HEK293 (cell line): ENCODE measurements around the gene TNIP3.

ENCODE experiments used
- CTCF ChIA-PET: fragments of 350-600 bp; formaldehyde crosslinking; extraction: SDS; loops from one replicate; lab custom pipeline; 2021; ENCODE audit warnings: antibody characterized with exemption; lab: Yijun Ruan, JAX
- POLR2A ChIA-PET: fragments of 300-600 bp; formaldehyde crosslinking; extraction: SDS; loops from one replicate; lab custom pipeline; 2020; ENCODE audit warnings: antibody characterized with exemption, inconsistent platforms; lab: Yijun Ruan, JAX
- H3K27ac ChIP-seq: fragments of 200-500 bp; sonication (Bioruptor generic); 2 replicates; pipeline ENCODE4 v1.5.1; 2014; ENCODE audit warnings: low read depth, low read length, control low read depth, inconsistent platforms; ENCODE audit errors: extremely low read depth
- H3K36me3 ChIP-seq, 2 experiments: fragments of 200-500 bp in 1 of 2; sonication (Bioruptor generic) in 1 of 2; 1 replicate in 1 of 2; 2 replicates in 1 of 2; pipeline ENCODE4 v1.5.1; 2014 to 2017; ENCODE audit warnings: inconsistent platforms in 2 of 2, low read length in 2 of 2; ENCODE audit not compliant: control insufficient read depth in 2 of 2, insufficient read depth in 1 of 2
- H3K4me1 ChIP-seq: fragments of 200-500 bp; sonication (Bioruptor generic); 2 replicates; pipeline ENCODE4 v1.5.1; 2014; ENCODE audit warnings: mild to moderate bottlenecking, low read length, inconsistent platforms; ENCODE audit not compliant: control insufficient read depth, insufficient read depth
- H3K4me3 ChIP-seq: 2 replicates; pipeline ENCODE4 v1.5.1; 2011; ENCODE audit warnings: low read depth, mild to moderate bottlenecking, control low read depth, low read length, moderate library complexity
- H3K9me3 ChIP-seq: fragments of 200-500 bp; sonication (Bioruptor generic); 2 replicates; pipeline ENCODE4 v1.5.1; 2014; ENCODE audit warnings: low read depth, low read length, inconsistent platforms; ENCODE audit not compliant: control insufficient read depth, insufficient read depth
- BCL11A ChIP-seq: fragments of 450-650 bp; formaldehyde crosslinking; IDR thresholded peaks from 2 replicates; pipeline ENCODE4 v1.5.1; 2016; ENCODE audit warnings: low read depth, missing biosample characterization, missing genetic modification characterization
- BCL6B ChIP-seq: fragments of 450-650 bp; formaldehyde crosslinking; IDR thresholded peaks from 2 replicates; pipeline ENCODE4 v1.5.1; 2017; ENCODE audit warnings: missing biosample characterization, missing genetic modification characterization
- IKZF3 ChIP-seq: fragments of 450-650 bp; IDR thresholded peaks from 2 replicates; pipeline ENCODE4 v1.5.0; 2018; ENCODE audit warnings: missing biosample characterization, mild to moderate bottlenecking, missing genetic modification characterization, moderate library complexity
- INSM2 ChIP-seq: fragments of 450-650 bp; formaldehyde crosslinking; IDR thresholded peaks from 2 replicates; pipeline ENCODE4 v1.5.1; 2016; ENCODE audit warnings: missing biosample characterization, missing genetic modification characterization
- KLF9 ChIP-seq: fragments of 450-650 bp; formaldehyde crosslinking; IDR thresholded peaks from 2 replicates; pipeline ENCODE4 v1.5.1; 2016; ENCODE audit warnings: missing biosample characterization, missing genetic modification characterization, low read depth
- PRDM10 ChIP-seq: fragments of 450-650 bp; formaldehyde crosslinking; IDR thresholded peaks from 2 replicates; pipeline ENCODE4 v1.5.1; 2016; ENCODE audit warnings: missing biosample characterization, missing genetic modification characterization
- SALL2 ChIP-seq: fragments of 450-650 bp; formaldehyde crosslinking; IDR thresholded peaks from 2 replicates; pipeline ENCODE4 v1.5.0; 2017; ENCODE audit warnings: missing biosample characterization, mild to moderate bottlenecking, missing genetic modification characterization, borderline replicate concordance
- ZBTB20 ChIP-seq: fragments of 450-650 bp; formaldehyde crosslinking; IDR thresholded peaks from 2 replicates; pipeline ENCODE4 v1.5.1; 2016; ENCODE audit warnings: missing biosample characterization, missing genetic modification characterization
- ZBTB26 ChIP-seq: fragments of 450-650 bp; formaldehyde crosslinking; optimal IDR thresholded peaks from 2 replicates; pipeline ENCODE3; 2016; ENCODE audit warnings: missing biosample characterization, mild to moderate bottlenecking, missing genetic modification characterization
- ZBTB48 ChIP-seq: fragments of 450-650 bp; formaldehyde crosslinking; IDR thresholded peaks from 2 replicates; pipeline ENCODE4 v1.5.1; 2016; ENCODE audit warnings: missing biosample characterization, missing genetic modification characterization
- ZNF114 ChIP-seq: fragments of 450-650 bp; formaldehyde crosslinking; IDR thresholded peaks from 2 replicates; pipeline ENCODE4 v1.5.0; 2017; ENCODE audit warnings: missing biosample characterization, missing genetic modification characterization
- ZNF132 ChIP-seq: fragments of 450-650 bp; formaldehyde crosslinking; IDR thresholded peaks from 2 replicates; pipeline ENCODE4 v1.5.1; 2017; ENCODE audit warnings: missing biosample characterization, missing genetic modification characterization, borderline replicate concordance
- ZNF140 ChIP-seq: fragments of 450-650 bp; formaldehyde crosslinking; IDR thresholded peaks from 2 replicates; pipeline ENCODE4 v1.5.1; 2016; ENCODE audit warnings: missing biosample characterization, missing genetic modification characterization
- ZNF2 ChIP-seq: fragments of 450-650 bp; formaldehyde crosslinking; IDR thresholded peaks from 2 replicates; pipeline ENCODE4 v1.5.1; 2016; ENCODE audit warnings: missing biosample characterization, missing genetic modification characterization
- ZNF24 ChIP-seq: fragments of 450-650 bp; formaldehyde crosslinking; IDR thresholded peaks from 2 replicates; pipeline ENCODE4 v1.5.1; 2016; ENCODE audit warnings: missing biosample characterization, missing genetic modification characterization
- ZNF292 ChIP-seq: fragments of 450-650 bp; formaldehyde crosslinking; IDR thresholded peaks from 2 replicates; pipeline ENCODE4 v1.5.1; 2016; ENCODE audit warnings: low read depth, missing biosample characterization, missing genetic modification characterization, borderline replicate concordance
- ZNF341 ChIP-seq: fragments of 450-650 bp; formaldehyde crosslinking; IDR thresholded peaks from 2 replicates; pipeline ENCODE4; 2016; ENCODE audit warnings: low read depth, missing biosample characterization, missing genetic modification characterization
- ZNF510 ChIP-seq: fragments of 450-650 bp; formaldehyde crosslinking; IDR thresholded peaks from 2 replicates; pipeline ENCODE4 v1.5.1; 2018; ENCODE audit warnings: mild to moderate bottlenecking, missing genetic modification characterization, missing biosample characterization; ENCODE audit not compliant: insufficient replicate concordance
- ZNF600 ChIP-seq: fragments of 450-650 bp; formaldehyde crosslinking; IDR thresholded peaks from 2 replicates; pipeline ENCODE4 v1.5.1; 2016; ENCODE audit warnings: missing biosample characterization, missing genetic modification characterization
- ZNF660 ChIP-seq: fragments of 450-650 bp; IDR thresholded peaks from 2 replicates; pipeline ENCODE4 v1.5.1; 2018; ENCODE audit warnings: missing biosample characterization, mild to moderate bottlenecking, missing genetic modification characterization
- ZNF677 ChIP-seq: fragments of 450-650 bp; IDR thresholded peaks from 2 replicates; pipeline ENCODE4 v1.5.0; 2018; ENCODE audit warnings: missing biosample characterization, mild to moderate bottlenecking, missing genetic modification characterization, moderate library complexity

TNIP3 gene

GRCh38 chr4:121156822-121157769 is 7.0 kb downstream of the TNIP3 start (continued):
- no peak for TF ChIP-seq BCL6B
- TF ChIP-seq ZBTB26 (tag by site-specific recombination) = peak; percentile 9
- no peak for TF ChIP-seq ZNF510
- peak; percentile 49; the same call in 1 of the 2 replicates for TF ChIP-seq KLF9 (tag by site-specific recombination)
- TF ChIP-seq ZNF600 (tag by site-specific recombination) = 0 out of 2 replicates have a peak, but pooled peaks have one; percentile 53
- TF ChIP-seq ZNF24 = no peak
- 0 out of 2 replicates have a peak, but pooled peaks have one; percentile 15 for TF ChIP-seq IKZF3 (tag by site-specific recombination)
- no peak for TF ChIP-seq ZNF132 (tag by site-specific recombination)
- no peak for TF ChIP-seq ZNF292 (tag by site-specific recombination)
- no peak for TF ChIP-seq ZNF677
- no peak for TF ChIP-seq BCL11A
- TF ChIP-seq ZNF2 (tag by site-specific recombination) = no peak
- TF ChIP-seq SALL2 = no peak
- TF ChIP-seq INSM2 = no peak
- TF ChIP-seq ZNF341 = no peak
- TF ChIP-seq ZNF140 = no peak

- H3K36me3 ChIP-seq = no peaks in the 10 kb centered on the region
- no peak overlapping the region; the same call in 1 of the 2 replicates for H3K4me3 ChIP-seq
- CTCF ChIA-PET = no interaction called here
- peak; percentile 99 for TF ChIP-seq ZBTB48 (tag by site-specific recombination)
- peak; percentile 59; the same call in 1 of the 2 replicates for TF ChIP-seq ZNF660
- no peak for TF ChIP-seq ZNF114 (tag by site-specific recombination)
- TF ChIP-seq ZBTB20 (tag by site-specific recombination) = peak; percentile 93
- 0 out of 2 replicates have a peak, but pooled peaks have one; percentile 7 for TF ChIP-seq PRDM10 (tag by site-specific recombination)
- no peaks in the 10 kb centered on the region for H3K4me1 ChIP-seq
- no peaks in the 10 kb centered on the region for H3K9me3 ChIP-seq
- POLR2A ChIA-PET = no interaction called here
- H3K27ac ChIP-seq = no peak overlapping the region
These were observed 8.2 kb downstream of the TNIP3 start for GRCh38 chr4:121155893-121156292.
